Activated CD4-positive, alpha-beta T cell treated with anti-CD3 and anti-CD28 coated beads, Interleukin-2, amount 10 ng/mL, durations not matched to agents 24 days and 14 days (primary cell): ENCODE measurements around the gene PLA2G5. TPM values are rescaled to one million over a fixed set of nuclear protein-coding genes. Genes with fewer than 3 reads are reported as not detected.
"Not testable (repeated sequence)": the region's sequence is repeated elsewhere in the genome, so short reads cannot be mapped to it uniquely, and the experiment has no call there.

Experiments used
- DNase-seq: peaks from one replicate; pipeline ENCODE4 v3.0.0; 2022
- H3K27ac Mint-ChIP-seq: one replicate; pipeline ENCODE4 v1.8.0; 2022; ENCODE audit warnings: mild to moderate bottlenecking, mixed read lengths
- H3K27me3 Mint-ChIP-seq: one replicate; pipeline ENCODE4 v1.8.0; 2022; ENCODE audit warnings: mixed read lengths
- H3K36me3 Mint-ChIP-seq: one replicate; pipeline ENCODE4 v1.8.0; 2022; ENCODE audit warnings: low read depth, mild to moderate bottlenecking, mixed read lengths
- H3K4me1 Mint-ChIP-seq: one replicate; pipeline ENCODE4 v1.8.0; 2021; ENCODE audit warnings: mixed read lengths
- H3K4me3 Mint-ChIP-seq: one replicate; pipeline ENCODE4 v1.8.0; 2022; ENCODE audit warnings: mild to moderate bottlenecking, moderate library complexity, mixed read lengths
- H3K9me3 Mint-ChIP-seq: one replicate; pipeline ENCODE4 v1.8.0; 2021; ENCODE audit warnings: mixed read lengths
- intact Hi-C: fragments of 100-400 bp; cut with micrococcal nuclease; formaldehyde crosslinking; loops from one replicate; pipeline ENCODE4 v1.15.1; 2023
- total RNA-seq: library from RNA; stranded (reverse); gene quantifications from 2 replicates; pipeline ENCODE4 v1.2.3, GENCODE V29; 2022

The PLA2G5 gene
- total RNA-seq, 1 donor from 2014 or later: not detected

GRCh38 chr1:20125100-20125499 is 55.1 kb downstream of the PLA2G5 start:
- Mint-ChIP-seq H3K27ac (no peak overlapping the region), H3K9me3 (no peaks in the 10 kb centered on the region), H3K4me3 (no peak overlapping the region), H3K4me1 (no peaks in the 10 kb centered on the region), H3K36me3 (no peaks in the 10 kb centered on the region), H3K27me3 (peaks cover 7% of the 10 kb centered on the region)
- intact Hi-C loops: no loop called here
- DNase-seq: no peak

GRCh38 chr1:20126041-20126805 is 56.2 kb downstream of the PLA2G5 start:
- H3K36me3 Mint-ChIP-seq: no peaks in the 10 kb centered on the region
- DNase-seq: no peak
- no peaks in the 10 kb centered on the region for H3K4me1 Mint-ChIP-seq
- H3K27me3 Mint-ChIP-seq: peaks cover 4% of the 10 kb centered on the region
- H3K4me3 Mint-ChIP-seq: no peak overlapping the region
- H3K9me3 Mint-ChIP-seq: no peaks in the 10 kb centered on the region
- no peak overlapping the region for H3K27ac Mint-ChIP-seq
- intact Hi-C loops: no loop called here

- peaks cover 5% of the 10 kb centered on the region for H3K27me3 Mint-ChIP-seq
These were observed 56.9 kb downstream of the PLA2G5 start for GRCh38 chr1:20126806-20127440.

GRCh38 chr1:20130518-20130917 is 60.5 kb downstream of the PLA2G5 start:
- H3K27me3 Mint-ChIP-seq: peaks cover 14% of the 10 kb centered on the region
- H3K27ac Mint-ChIP-seq, DNase-seq, intact Hi-C loops, H3K9me3 Mint-ChIP-seq, H3K36me3 Mint-ChIP-seq, H3K4me1 Mint-ChIP-seq, H3K4me3 Mint-ChIP-seq: not testable (repeated sequence)

More at GRCh38 chr1:20126806-20127440, 56.9 kb downstream of the PLA2G5 start:
- DNase-seq: no peak
- Mint-ChIP-seq H3K36me3 (no peaks in the 10 kb centered on the region), H3K27ac (no peak overlapping the region), H3K4me3 (no peak overlapping the region), H3K4me1 (no peaks in the 10 kb centered on the region), H3K9me3 (no peaks in the 10 kb centered on the region)
- intact Hi-C loops: no loop called here

GRCh38 chr1:20134995-20135394 is 65.0 kb downstream of the PLA2G5 start:
- no peak for DNase-seq
- intact Hi-C loops: no loop called here
- Mint-ChIP-seq H3K4me1 (no peaks in the 10 kb centered on the region), H3K4me3 (no peak overlapping the region), H3K27me3 (peaks cover 17% of the 10 kb centered on the region), H3K9me3 (peaks cover 4% of the 10 kb centered on the region), H3K36me3 (no peaks in the 10 kb centered on the region), H3K27ac (no peak overlapping the region)

GRCh38 chr1:20136249-20136648 is 66.3 kb downstream of the PLA2G5 start:
- Mint-ChIP-seq H3K27me3 (peaks cover 17% of the 10 kb centered on the region), H3K36me3 (no peaks in the 10 kb centered on the region), H3K4me1 (no peaks in the 10 kb centered on the region), H3K4me3 (no peak overlapping the region), H3K27ac (no peak overlapping the region), H3K9me3 (peaks cover 4% of the 10 kb centered on the region)
- no peak for DNase-seq
- intact Hi-C loops: no loop called here

- no peak for DNase-seq
- Mint-ChIP-seq H3K36me3 (no peaks in the 10 kb centered on the region), H3K4me3 (no peak overlapping the region), H3K27ac (no peak overlapping the region), H3K4me1 (no peaks in the 10 kb centered on the region), H3K27me3 (peaks cover 14% of the 10 kb centered on the region), H3K9me3 (peaks cover 3% of the 10 kb centered on the region)
- intact Hi-C loops: no loop called here
These were observed 67.1 kb downstream of the PLA2G5 start for GRCh38 chr1:20137055-20137454.

- Mint-ChIP-seq H3K36me3 (no peaks in the 10 kb centered on the region), H3K27me3 (peaks cover 12% of the 10 kb centered on the region), H3K4me3 (no peak overlapping the region), H3K4me1 (no peaks in the 10 kb centered on the region), H3K9me3 (no peaks in the 10 kb centered on the region), H3K27ac (no peak overlapping the region)
- intact Hi-C loops: no loop called here
- no peak for DNase-seq
These were observed 67.6 kb downstream of the PLA2G5 start for GRCh38 chr1:20137604-20138003.

- Mint-ChIP-seq H3K27ac (no peak overlapping the region), H3K9me3 (no peaks in the 10 kb centered on the region), H3K36me3 (no peaks in the 10 kb centered on the region), H3K4me3 (no peak overlapping the region), H3K27me3 (peaks cover 9% of the 10 kb centered on the region), H3K4me1 (no peaks in the 10 kb centered on the region)
- intact Hi-C loops: no loop called here
- no peak for DNase-seq
These were observed 68.4 kb downstream of the PLA2G5 start for GRCh38 chr1:20138346-20138745.

GRCh38 chr1:20138961-20139550 is 69.1 kb downstream of the PLA2G5 start, which contains the start of gene PLA2G2F:
Gene PLA2G2F, plus strand, starts transcription at chr1:20139323. Its CDS starts 105 bp downstream, at chr1:20139428.
- no peaks in the 10 kb centered on the region for H3K9me3 Mint-ChIP-seq
- H3K4me3 Mint-ChIP-seq: no peak within 1 kb of the TSS
- DNase-seq: no peak
- no peaks in the 10 kb centered on the region for H3K36me3 Mint-ChIP-seq
- intact Hi-C loops: no loop called here
- H3K4me1 Mint-ChIP-seq: no peaks in the 10 kb centered on the region
- H3K27ac Mint-ChIP-seq: no peak within 1 kb of the TSS
- peaks cover 5% of the 10 kb centered on the region for H3K27me3 Mint-ChIP-seq

- DNase-seq: no peak
- no peaks in the 10 kb centered on the region for H3K4me1 Mint-ChIP-seq
- H3K9me3 Mint-ChIP-seq: no peaks in the 10 kb centered on the region
- H3K27me3 Mint-ChIP-seq: peaks cover 3% of the 10 kb centered on the region
- H3K36me3 Mint-ChIP-seq: no peaks in the 10 kb centered on the region
- no peak overlapping the region for H3K27ac Mint-ChIP-seq
- no peak overlapping the region for H3K4me3 Mint-ChIP-seq
- intact Hi-C loops: no loop called here
These were observed 70.0 kb downstream of the PLA2G5 start for GRCh38 chr1:20139776-20140612.

GRCh38 chr1:20141001-20141400 is 71.0 kb downstream of the PLA2G5 start:
- no peaks in the 10 kb centered on the region for H3K4me1 Mint-ChIP-seq
- H3K27me3 Mint-ChIP-seq: peaks cover 3% of the 10 kb centered on the region
- intact Hi-C loops: no loop called here
- H3K4me3 Mint-ChIP-seq: no peak overlapping the region
- DNase-seq: no peak
- H3K9me3 Mint-ChIP-seq: no peaks in the 10 kb centered on the region
- H3K27ac Mint-ChIP-seq: no peak overlapping the region
- no peaks in the 10 kb centered on the region for H3K36me3 Mint-ChIP-seq

- Mint-ChIP-seq H3K4me3 (no peak overlapping the region), H3K4me1 (no peaks in the 10 kb centered on the region), H3K9me3 (no peaks in the 10 kb centered on the region), H3K27me3 (peaks cover 3% of the 10 kb centered on the region), H3K36me3 (no peaks in the 10 kb centered on the region), H3K27ac (no peak overlapping the region)
- DNase-seq: no peak
- intact Hi-C loops: no loop called here
These were observed 71.5 kb downstream of the PLA2G5 start for GRCh38 chr1:20141466-20141865.
